Activated CD4-positive, alpha-beta T cell treated with anti-CD3 and anti-CD28 coated beads for 1 hour (primary cell): ENCODE data around the gene REM2.
A peak's percentile ranks its signal among the peaks of the same experiment; 100 is the strongest.

Experiments used
- DNase-seq: peaks from one replicate; pipeline ENCODE4 v3.0.0-alpha.2; 2020

The REM2 gene

DNA sequence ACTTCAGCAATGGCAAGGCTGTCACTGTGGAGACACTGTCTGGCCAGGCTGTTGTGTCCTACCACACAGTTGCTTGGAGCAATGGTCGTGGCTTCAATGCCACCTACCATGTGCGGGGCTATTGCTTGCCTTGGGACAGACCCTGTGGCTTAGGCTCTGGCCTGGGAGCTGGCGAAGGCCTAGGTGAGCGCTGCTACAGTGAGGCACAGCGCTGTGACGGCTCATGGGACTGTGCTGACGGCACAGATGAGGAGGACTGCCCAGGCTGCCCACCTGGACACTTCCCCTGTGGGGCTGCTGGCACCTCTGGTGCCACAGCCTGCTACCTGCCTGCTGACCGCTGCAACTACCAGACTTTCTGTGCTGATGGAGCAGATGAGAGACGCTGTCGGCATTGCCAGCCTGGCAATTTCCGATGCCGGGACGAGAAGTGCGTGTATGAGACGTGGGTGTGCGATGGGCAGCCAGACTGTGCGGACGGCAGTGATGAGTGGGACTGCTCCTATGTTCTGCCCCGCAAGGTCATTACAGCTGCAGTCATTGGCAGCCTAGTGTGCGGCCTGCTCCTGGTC is 7.2 kb upstream of the REM2 start:
- no peak for DNase-seq

DNA sequence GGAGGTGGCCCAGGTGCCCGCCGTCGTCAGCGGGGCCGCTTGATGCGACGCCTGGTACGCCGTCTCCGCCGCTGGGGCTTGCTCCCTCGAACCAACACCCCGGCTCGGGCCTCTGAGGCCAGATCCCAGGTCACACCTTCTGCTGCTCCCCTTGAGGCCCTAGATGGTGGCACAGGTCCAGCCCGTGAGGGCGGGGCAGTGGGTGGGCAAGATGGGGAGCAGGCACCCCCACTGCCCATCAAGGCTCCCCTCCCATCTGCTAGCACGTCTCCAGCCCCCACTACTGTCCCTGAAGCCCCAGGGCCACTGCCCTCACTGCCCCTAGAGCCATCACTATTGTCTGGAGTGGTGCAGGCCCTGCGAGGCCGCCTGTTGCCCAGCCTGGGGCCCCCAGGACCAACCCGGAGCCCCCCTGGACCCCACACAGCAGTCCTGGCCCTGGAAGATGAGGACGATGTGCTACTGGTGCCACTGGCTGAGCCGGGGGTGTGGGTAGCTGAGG is 6.0 kb upstream of the REM2 start:
- no peak for DNase-seq

DNA sequence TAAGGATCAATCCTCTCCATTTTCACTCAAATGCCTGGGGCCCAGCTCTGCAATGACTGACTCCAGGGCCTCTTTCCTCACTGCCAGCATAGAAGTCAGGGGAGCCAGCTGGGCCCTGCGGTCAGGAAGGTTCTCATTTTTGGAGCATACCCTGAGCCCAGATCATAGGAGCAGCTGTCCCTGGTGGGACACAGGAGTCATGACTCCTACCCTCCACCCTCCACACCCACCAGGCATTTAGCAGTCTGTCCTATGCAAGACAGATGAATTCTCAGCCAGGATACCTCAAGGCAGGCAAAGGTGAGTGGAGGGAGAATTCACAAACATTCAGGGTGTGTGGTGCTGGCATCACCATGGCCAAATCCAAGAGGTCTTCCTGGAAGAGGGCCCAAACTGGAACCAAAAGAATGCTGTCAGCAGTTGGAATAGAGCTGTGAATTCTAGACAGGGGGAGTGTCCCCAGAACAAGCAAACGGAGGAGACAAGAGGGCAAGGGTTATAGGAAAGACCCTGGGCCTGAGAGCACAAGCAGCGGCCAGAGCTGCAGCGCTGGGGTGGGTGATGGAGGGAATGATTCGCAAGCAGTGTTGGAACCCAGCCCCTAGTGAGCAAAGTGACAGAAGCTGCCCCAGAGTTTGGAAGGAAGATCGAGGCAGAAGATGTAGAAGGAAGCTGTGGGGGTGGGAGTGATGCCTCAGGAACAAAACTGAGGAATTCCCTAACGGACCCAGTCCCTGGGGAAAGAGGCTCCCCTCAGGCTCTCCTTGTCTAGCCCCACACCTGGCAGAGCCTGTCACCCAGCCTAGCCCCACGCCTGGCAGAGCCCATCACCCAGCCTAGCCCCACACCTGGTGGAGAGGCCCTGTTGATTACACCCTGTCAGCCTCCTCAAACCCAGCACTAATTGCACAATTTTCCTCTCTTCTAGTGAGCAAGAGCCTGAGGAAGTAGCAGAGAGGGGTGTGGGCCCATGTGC is 4.5 kb upstream of the REM2 start:
- DNase-seq: no peak

DNA sequence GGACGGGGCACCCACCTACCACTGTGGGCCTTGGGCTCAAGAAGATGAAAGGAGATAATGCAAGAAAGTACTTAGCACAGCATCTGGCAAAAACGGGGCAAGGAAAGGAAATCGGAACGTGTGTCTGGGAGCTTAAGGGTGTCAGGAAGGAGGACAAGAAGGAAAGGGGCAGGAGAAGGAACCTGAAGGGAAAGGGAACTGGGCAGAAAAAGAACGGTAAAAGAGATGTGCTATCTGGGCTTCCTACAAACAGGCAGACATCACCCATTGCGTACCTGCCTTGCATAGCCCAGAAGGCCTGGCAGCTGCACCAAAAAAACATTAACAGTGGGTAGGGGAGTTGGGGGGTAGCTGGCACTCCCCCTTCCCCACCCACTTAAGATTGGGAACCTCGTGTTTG is 958 bp upstream of the REM2 start:
- DNase-seq: no peak

DNA sequence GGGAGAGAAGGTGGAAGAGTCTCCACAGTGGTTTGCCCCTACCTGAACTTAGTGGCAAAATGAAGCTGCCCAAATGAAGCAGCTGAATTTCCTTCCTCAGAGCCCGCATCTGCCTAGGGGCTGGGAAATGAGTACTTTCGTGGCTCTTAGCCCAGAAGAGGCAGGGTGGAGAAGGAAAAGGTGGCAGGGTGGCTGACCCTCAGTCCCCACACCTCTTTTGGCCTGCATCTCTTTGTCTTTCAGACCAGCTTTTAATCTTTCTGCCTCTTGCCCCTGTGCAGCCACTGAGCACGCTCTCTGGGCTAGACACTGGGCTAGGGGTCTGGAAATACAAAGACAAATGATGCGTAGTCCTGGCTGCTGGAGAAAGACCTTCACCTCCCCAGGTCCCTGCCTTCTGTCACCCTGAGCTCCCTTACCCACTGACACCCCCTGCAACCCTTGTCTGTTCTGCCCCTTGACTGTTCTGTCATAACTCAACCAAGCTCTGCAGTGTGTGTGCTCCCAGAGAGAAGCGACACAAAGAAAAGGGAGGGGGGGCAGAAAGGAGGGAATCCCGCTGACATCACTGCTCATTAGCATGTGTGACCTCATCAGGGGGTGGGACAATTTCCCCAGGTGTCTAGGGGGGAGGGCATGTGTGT is 371 bp upstream of the REM2 start:
- no peak for DNase-seq

DNA sequence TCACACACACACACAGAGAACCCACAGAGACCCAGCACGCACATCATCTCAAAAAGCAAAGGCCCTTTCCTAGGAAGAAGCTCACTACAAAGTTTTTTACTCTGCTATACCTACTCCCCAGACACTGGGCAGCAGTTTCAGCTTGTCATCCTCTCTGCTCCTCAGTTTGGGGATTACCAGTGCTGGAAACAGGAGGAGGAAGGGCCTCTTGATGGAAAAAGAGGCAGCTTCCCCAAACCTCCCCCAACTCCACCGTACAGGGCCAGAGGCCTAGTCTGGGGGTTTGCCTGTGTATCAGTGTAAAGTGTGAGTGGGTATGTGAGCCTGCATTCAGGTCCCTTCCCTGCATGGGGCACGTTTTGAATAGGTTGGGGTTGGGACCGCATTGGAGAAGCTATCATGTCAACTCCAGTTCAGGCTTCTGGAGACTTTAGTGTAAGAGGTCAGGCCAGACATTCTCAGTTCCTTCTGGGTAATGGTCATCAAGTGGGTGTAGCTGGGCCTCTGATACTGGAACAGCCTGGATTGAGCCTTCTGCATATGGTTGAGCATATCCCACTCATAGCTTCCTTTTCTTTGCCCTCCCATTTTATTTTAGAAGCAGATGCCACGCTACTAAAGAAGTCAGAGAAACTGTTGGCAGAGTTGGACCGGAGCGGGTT is 1.2 kb downstream of the REM2 start:
- DNase-seq: no peak

DNA sequence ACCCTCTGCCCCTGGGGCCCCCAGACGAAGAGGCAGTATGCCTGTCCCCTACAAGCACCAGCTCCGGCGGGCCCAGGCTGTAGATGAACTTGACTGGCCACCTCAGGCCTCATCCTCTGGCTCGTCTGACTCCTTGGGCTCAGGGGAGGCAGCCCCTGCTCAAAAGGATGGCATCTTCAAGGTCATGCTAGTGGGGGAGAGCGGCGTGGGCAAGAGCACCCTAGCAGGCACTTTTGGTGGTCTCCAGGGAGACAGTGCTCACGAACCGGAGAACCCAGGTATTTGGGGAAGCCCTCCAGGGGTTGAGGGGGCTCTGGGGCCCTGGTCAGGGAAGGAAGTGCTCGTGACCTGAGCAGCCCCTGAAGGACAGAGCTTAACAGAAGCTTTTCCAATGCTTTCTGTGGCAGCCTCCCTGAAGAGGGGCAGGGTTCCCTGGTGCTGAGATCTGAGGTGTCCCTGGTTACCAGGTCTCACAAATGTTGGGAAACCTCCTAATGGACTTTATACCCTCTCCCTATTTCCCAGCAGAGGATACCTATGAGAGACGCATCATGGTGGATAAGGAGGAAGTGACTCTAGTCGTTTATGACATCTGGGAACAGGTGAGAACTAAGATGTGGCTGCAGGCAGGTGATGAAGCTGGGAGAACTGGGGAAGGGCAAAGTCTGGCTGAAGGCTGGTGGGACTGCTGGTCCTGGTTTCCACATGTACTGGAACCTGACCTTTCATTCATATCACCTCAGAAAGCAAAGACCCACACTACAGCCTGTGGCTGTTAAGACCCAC is 1.9 kb downstream of the REM2 start:
- no peak for DNase-seq

DNA sequence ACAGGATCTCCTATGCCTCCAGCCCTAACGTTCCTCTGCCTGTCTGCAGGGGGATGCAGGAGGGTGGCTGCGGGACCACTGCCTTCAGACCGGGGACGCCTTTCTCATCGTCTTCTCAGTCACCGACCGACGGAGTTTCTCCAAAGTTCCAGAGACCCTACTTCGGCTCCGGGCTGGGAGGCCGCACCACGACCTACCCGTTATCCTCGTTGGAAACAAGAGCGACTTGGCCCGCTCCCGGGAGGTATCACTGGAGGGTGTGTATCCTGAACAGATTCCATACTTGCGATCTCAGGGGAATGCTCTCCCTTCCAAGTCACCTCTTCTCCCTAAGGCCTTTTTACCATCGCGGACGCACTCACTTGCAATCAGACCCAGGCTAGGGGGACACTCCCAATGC is 3.0 kb downstream of the REM2 start:
- no peak for DNase-seq

DNA sequence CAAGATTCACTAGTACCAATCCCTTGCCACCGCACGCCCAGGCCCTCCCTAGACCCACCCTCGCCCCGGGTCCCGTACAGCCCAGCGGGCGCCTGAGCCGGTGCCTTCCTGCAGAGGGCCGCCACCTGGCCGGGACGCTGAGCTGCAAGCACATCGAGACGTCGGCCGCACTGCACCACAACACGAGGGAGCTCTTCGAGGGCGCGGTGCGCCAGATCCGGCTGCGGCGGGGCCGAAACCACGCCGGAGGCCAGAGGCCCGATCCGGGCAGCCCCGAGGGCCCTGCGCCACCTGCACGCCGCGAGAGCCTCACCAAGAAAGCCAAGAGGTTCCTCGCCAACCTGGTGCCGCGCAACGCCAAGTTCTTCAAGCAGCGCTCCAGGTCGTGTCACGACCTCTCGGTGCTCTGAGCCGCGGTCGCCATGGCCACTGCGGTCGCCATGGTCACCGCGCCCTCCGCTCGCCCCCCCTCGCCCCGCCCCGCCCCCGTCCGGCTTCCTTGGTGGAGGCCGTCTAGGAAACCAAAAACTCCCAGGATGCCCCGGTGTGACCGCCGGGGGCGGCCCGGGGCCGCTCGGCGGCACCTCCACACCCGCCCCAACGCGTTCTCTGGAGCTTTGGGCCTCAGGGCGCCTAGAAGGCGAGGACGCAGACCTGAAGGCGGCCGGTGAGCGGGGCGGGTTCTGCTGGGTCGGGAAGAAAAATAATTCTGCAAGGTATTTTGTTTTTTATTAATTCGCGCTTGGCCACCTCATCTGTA is 3.7 kb downstream of the REM2 start:
- DNase-seq: peak; percentile 52

DNA sequence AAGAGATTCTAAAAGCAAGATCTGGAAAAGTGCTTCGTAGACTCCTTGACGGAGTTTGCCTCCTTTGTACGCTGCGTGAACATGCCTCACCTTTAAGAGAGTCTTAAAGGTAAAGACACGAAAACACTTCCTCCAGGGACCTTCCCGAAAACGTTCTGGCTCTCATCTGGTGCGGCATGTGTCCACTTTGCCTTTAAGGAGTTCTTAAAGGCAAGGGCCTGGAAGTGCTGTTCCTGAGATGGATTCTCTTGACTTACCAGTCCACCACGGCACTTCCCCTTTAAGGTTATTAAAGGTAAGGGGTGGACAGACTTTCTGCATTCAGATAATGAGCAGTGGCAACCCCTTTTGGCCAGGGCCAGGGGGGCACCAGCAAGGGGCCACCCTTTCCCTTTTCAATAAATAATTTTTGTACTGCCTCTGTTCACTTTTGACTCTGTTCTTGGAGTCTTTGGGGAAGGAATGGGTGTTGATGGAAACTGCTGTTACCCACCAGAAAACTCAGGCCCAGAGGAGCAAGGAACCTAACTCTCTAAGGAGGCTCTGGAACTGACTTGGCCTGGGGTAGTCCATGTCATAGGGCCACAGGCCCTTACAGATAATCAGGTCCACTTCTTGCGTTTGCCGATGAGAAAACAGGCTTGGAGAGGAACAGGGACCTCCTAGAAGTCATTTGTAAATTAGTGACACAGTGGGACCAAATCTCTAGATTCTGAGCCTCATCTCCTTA is 4.4 kb downstream of the REM2 start:
- no peak for DNase-seq

DNA sequence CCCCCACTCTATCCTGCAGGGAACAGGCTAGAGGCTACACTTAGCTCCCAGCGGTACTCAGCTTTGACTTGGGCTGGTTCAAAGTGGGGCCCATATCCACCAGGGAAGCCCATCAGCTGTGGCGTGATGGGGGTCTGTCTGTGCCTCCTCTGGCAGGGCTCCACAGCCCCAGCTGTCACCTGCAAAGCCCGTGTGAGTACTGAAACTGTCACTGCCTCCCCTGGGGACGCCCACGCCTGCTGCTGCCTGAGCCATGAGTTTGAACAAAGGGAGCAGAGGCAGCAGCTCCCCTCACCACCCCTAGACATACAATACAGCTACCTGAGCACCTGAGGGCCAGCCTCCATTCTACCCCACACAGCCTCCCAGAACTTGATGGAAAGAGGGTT is 5.0 kb downstream of the REM2 start:
- peak; percentile 29 for DNase-seq

DNA sequence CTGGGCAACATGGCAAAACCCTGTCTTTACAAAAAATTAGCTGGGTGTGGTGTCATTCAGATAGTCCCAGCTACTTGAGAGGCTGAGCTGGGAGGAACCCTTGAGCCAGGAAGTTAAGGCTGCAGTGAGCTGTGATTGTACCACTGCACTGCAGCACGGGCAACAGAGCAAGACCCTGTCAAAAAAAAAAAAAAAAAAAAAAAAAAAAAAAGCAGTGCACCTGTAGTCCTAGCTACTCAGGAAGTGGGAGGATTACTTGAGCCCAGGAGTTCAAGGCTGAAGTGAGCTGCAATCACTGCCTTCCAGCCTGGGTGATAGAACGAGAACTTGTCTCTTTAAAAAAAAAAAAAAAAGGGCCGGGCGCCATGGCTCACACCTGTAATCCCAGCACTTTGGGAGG is 5.6 kb downstream of the REM2 start:
- no peak for DNase-seq

DNA sequence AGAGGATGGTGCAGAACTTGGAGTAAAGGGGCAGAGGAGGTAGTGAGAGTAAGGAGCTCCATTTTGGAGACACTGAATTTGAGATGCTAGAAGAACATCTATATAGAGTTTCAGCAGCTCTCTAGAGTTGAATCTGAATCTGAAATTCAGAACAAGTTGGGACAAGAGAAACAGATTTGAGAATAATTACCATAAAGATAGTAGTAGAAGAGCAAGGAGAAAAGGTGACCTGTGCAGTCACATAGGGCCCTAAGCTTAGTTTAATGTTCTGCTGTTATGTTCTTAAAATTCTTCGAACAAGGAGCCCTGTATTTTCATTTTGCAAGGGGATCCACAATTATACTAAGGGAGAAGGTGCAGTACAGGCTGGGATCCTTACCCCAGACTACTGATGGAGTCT is 7.4 kb downstream of the REM2 start:
- no peak for DNase-seq

DNA sequence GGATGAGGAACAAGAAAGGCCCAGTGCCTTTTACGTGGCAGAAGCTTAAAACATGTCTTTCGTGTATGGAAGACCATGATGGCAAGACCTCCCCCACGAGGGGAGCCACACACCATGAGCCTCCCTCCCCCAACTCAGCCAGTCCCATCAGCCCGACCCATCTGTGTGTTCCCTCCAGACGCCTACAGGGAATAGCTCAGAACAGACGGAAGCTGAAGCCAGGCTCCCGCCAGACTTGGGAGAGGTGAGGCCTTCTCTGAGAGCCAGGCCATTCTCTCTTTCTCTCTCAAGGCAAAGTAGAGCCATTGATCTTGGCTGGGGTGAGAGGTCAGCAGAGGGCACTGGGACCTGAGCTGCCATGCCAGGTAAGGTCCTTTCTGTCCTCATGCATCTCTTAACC is 9.5 kb downstream of the REM2 start:
- DNase-seq: no peak

DNA sequence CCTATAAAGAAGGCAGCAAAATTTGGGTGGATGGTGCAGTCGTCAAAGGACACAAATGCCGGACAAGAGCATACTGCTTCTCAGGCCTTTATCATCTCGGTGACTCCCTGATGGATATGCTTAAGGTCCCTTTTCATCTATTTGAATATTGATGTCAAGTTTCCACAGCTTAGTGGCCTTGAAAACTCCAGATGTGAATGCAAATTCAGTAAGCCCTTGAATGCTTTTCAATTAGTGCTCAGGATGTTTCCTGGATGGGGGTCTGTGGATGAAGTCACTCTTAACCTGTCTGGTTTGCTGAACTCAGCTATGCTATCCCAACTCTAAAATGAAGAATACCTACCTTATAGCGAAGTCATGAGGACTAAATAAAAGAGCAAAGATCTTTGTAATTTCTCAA is 10.7 kb downstream of the REM2 start:
- DNase-seq: no peak

DNA sequence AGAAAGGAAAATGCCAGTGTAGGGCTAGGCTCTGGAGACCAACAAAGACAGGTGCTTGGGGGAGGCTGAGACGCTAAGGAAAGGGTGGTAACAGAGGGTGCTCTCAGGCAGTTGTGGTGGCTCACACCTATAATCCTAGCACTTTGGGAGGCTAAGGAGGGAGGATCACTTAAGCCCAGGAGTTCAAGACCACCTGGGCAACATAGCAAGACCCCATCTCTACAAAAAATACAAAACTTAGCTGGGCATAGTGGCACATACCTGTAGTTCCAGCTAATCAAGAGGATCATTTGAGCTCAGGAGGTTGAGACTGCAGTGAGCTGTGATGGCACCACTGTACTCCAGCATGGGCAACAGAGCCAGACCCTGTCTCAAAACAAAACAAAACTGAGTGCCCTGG is 12.4 kb downstream of the REM2 start:
- no peak for DNase-seq

DNA sequence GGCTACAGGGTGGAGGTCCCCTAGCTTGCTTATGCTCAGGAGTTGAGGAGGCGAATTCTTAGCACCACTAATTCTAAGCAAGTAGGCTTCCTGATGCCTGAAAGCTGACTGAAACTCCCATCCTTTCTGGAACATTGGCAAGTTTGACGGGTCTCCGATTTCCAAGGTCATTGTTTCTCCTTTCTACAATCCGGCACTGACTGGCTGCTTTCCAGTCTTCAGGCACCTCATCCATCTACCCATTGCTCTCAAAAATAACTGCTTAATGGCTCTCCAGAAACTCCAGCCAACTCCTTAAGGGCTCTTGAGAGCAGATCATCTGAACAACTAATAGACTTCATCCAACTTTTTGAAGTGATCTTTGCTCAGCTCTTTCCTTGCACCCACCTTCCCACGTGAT is 13.3 kb downstream of the REM2 start:
- DNase-seq: no peak

DNA sequence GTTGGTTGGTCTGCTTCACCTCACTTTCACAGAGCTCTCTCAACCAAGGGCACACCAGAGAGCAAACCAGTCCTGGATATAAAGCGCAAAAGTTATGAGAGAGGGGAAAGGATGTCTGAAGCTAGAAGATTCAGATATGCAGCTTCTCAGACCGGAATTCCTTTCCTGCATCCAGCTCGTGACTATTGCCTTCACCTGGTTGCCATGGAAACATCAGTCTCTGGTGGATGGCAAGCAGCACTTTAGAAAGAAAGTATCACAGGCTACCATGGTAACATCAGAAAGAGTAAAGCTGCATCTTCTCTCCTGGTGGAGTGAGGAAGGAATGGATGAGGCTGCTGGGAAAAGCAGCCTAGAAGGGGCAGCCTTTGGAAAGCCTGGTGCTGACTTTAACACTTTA is 13.7 kb downstream of the REM2 start:
- no peak for DNase-seq

DNA sequence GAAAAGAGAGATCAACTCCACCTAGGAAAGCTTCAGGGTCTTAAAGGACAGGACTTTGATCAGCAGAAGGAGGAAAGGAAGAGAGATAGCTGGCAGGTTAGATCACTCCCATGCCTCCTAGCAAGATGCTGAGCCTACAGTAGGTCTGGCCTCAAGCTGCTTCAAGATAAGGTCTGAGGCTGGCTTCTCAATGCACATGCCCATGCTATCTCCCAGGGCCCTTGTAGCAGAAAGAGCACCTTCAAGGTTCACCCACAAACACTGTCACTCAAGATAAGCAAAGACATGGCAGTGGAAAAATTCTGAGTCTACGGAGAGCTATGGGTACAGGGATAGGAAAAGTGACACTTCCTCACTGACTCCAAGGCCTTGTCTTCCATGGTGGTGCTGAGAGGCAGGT is 14.3 kb downstream of the REM2 start:
- DNase-seq: no peak

DNA sequence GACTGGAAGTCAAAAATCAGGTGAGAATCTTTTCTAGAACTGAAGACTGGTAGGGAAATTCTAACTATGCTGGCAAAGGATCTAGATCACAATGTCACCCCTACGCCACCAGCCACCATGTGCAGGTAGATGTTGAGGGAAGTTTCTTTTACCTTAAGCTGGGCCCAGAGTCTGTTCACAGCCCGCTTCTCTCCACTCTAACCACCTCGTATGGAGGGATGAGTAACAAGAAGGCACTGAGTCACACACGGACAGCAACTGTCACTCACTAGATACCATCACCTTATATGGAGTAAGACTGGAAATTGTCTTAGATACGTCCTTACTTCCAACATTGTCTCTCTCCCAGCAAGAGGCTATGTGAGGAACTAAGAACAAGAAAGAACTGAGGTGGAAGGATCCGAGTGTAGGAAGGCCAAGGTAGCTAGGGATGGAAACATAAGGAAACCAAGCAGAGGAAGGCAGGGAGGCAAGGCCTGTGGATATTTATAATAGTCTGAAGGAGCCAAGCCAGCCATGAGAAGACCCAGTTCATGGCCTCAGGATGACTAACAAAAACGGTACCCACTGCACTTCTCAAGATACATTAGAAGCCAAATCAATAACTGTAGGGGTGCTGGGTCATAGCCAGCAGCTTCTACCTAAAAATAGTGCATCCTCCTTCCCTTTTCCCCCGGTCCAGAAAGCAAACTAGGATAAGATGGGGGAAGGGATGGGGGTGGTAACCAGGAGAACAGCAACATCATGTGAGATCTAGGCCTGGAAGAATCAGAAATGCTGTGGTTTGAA is 15.5 kb downstream of the REM2 start:
- no peak for DNase-seq
